ENCODE data around the gene GABRA1.

DNA sequence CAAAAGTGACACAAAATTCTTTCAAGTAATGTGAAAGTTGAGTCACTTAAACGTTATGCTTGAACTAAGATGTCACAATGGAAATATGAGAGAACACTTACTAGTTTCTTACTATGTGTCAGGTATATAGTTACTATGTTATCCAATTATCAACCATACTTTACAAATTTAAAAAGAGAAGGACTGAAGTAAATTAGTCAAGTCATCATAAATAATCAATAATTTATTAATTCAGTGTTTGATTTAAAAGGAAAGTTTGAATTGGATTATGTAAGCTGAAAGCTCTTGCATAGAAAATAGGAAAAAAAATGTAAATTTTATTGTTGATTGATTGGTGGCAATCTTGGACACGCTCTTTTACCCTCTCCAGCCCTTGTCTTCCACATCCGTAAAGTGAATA lies 76.3 kb downstream of the GABRA1 start:
- no peak for TF ChIP-seq CTCF (IDR thresholded peaks at IDR 0.05; ENCODE audit: low read depth, low read length, poor library complexity, severe bottlenecking)
- no peak for TF ChIP-seq EZH2phosphoT487 (IDR thresholded peaks at IDR 0.05; ENCODE audit: borderline replicate concordance, low read length)
